ENCODE results near the gene MFSD12. TPM values are rescaled to one million over a fixed set of nuclear protein-coding genes. Genes with fewer than 3 reads are reported as not detected.
A peak's percentile ranks its signal among the peaks of the same experiment; 100 is the strongest.
"Not testable (repeated sequence)": the region's sequence is repeated elsewhere in the genome, so short reads cannot be mapped to it uniquely, and the experiment has no call there.

MFSD12 gene
- total RNA-seq, 1 experiment from 2014 or later, result 131 TPM

- H2AFZ ChIP-seq (ENCODE audit: low read depth, low read length, poor library complexity, severe bottlenecking); H3K4me2 ChIP-seq (ENCODE audit: low read length); H3K9me3 ChIP-seq (ENCODE audit: control insufficient read depth in 1 of 2, insufficient read depth in 1 of 2, low read depth in 1 of 2, low read length in 2 of 2); BruUV-seq (replicated peaks); POLR2A ChIA-PET; H3K9me2 ChIP-seq (ENCODE audit: insufficient read depth); H3K27ac ChIP-seq (ENCODE audit: low read depth, low read length); DNase-seq (ENCODE audit: low read depth, low spot score); H3K27me3 ChIP-seq (ENCODE audit: insufficient read depth, low read length); H4K20me1 ChIP-seq (ENCODE audit: insufficient read depth); RAD21 ChIA-PET (ENCODE audit: low non-redundant PET in 1 of 2, low total read pairs in 2 of 2, uncharacterized antibody in 2 of 2, unreplicated experiment in 2 of 2); CTCF ChIA-PET; H3K9ac ChIP-seq (ENCODE audit: low read length); ATAC-seq; H3K4me3 ChIP-seq (replicated peaks in 1 of 2; ENCODE audit: low read depth in 1 of 2, low read length in 2 of 2); H3K36me3 ChIP-seq (ENCODE audit: control insufficient read depth in 1 of 2, insufficient read depth in 2 of 2, low read length in 2 of 2); H3K79me2 ChIP-seq (ENCODE audit: insufficient read depth, low read length); intact Hi-C loops (cut with micrococcal nuclease): not testable (repeated sequence)
- H3K4me1 ChIP-seq (ENCODE audit: control insufficient read depth in 1 of 2, insufficient read depth in 2 of 2, low read length in 2 of 2), result peaks cover 5 to 40% of the 10 kb centered on the region in 2 experiments
Observed at GRCh38 chr19:3581792-3582191, 24.4 kb upstream of the MFSD12 start.

DNA sequence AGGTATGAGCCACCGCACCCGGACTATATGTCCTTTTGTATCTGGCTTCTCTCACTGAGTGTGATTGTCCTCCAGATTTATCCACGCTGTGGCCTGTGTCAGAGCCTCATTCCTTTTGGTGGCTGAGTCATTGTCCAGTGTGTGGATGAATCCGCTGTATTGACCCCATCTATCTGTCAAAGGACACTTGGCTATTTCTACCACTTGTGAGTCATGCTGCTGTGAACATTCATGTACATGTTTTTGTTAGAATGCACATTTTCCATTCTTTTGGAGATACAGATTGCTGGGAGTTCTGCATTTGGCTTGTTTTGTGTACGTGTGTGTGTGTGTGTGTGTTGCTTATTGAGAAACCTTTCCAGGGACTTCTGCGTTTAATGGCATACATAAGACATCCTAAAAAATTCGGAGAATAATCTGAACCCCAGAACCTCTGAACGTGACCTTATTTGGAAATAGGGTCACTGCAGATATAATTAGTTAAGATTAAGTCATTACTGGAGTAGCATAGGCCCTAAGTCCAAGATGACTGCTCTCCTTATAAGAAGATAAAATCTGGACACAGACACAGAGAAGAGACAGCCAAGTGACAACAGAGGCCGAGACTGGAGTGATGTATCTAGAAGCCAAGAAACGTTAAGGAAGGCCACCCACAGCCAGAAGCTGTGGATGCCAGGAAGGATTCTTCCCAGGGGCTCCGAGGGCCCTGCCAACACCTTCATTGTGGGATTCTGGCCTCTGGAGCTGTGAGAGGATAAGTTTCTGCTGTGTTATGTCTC, 23.0 kb upstream of the MFSD12 start:
- Histone ChIP-seq H3K9me3 (ENCODE audit: control insufficient read depth in 1 of 2, insufficient read depth in 1 of 2, low read depth in 1 of 2, low read length in 2 of 2) (no peaks in the 10 kb centered on the region), H3K36me3 (ENCODE audit: control insufficient read depth in 1 of 2, insufficient read depth in 2 of 2, low read length in 2 of 2) (peaks cover 3 to 11% of the 10 kb centered on the region in 2 experiments; a peak in 2 of 4 replicates), H2AFZ (ENCODE audit: low read depth, low read length, poor library complexity, severe bottlenecking) (no peak overlapping the region), H3K9me2 (ENCODE audit: insufficient read depth) (no peaks in the 10 kb centered on the region), H3K79me2 (ENCODE audit: insufficient read depth, low read length) (peaks cover 8% of the 10 kb centered on the region; the same call in 1 of the 2 replicates), H3K4me2 (ENCODE audit: low read length) (peak overlapping the region; percentile 32), H3K9ac (ENCODE audit: low read length) (no peak overlapping the region), H3K27me3 (ENCODE audit: insufficient read depth, low read length) (no peaks in the 10 kb centered on the region), H3K4me3 (replicated peaks in 1 of 2; ENCODE audit: low read depth in 1 of 2, low read length in 2 of 2) (no peak overlapping the region), H3K27ac (ENCODE audit: low read depth, low read length) (0 out of 2 replicates have a peak overlapping the region, but pooled peaks have one; percentile 2), H4K20me1 (ENCODE audit: insufficient read depth) (no peaks in the 10 kb centered on the region; the same call in 1 of the 2 replicates), H3K4me1 (ENCODE audit: control insufficient read depth in 1 of 2, insufficient read depth in 2 of 2, low read length in 2 of 2) (peaks cover 15 to 52% of the 10 kb centered on the region in 2 experiments)
- ChIA-PET CTCF (no interaction called here), POLR2A (no interaction called here), RAD21 (ENCODE audit: low non-redundant PET in 1 of 2, low total read pairs in 2 of 2, uncharacterized antibody in 2 of 2, unreplicated experiment in 2 of 2) (interaction anchor here in 1 of 2 experiments (0.6 kb wide), 1 partner anchor 22 kb away, joined by 3 read pairs; no protein-coding TSS in a partner anchor)
- no TSS peak for BruUV-seq (replicated peaks)
- TF ChIP-seq SP1 (IDR thresholded peaks at IDR 0.05; ENCODE audit: low read depth) (no peak), SRF (IDR thresholded peaks at IDR 0.05; ENCODE audit: low read depth) (no peak), ELF1 (IDR thresholded peaks at IDR 0.05; ENCODE audit: borderline replicate concordance, low read depth) (no peak), RAD21 (IDR thresholded peaks at IDR 0.05; ENCODE audit: low read depth) (no peak), YY1 (IDR thresholded peaks at IDR 0.05; ENCODE audit: extremely low read depth, insufficient replicate concordance, low read depth, low read length) (no peak)
- ATAC-seq, result no peak; the same call in 1 of the 2 replicates
- no peak for DNase-seq (ENCODE audit: low read depth, low spot score)
- intact Hi-C loops (cut with micrococcal nuclease), result no loop called here
